ENCODE results near the gene POLR2C.
A peak's percentile ranks its signal among the peaks of the same experiment; 100 is the strongest.

Gene POLR2C

GRCh38 chr16:57447186-57447962, 15.1 kb upstream of the POLR2C start, which contains the start of the genes CIAPIN1 and COQ9:
TSS of gene CIAPIN1 (minus strand) at chr16:57447385. CDS start at chr16:57440928, 6,457 bp downstream.
TSS of gene COQ9 (plus strand) at chr16:57447479. CDS start at chr16:57447506, 27 bp downstream.
- peak; percentile 83 to 91 for DNase-seq (ENCODE audit: low read depth in 2 of 2)

GRCh38 chr16:57452021-57452420, 10.5 kb upstream of the POLR2C start:
- DNase-seq (ENCODE audit: low read depth in 2 of 2): no peak

GRCh38 chr16:57462978-57463362, 491 bp downstream of the POLR2C start:
- DNase-seq (ENCODE audit: low read depth in 2 of 2): no peak

- no peak for DNase-seq (ENCODE audit: low read depth in 2 of 2)
These were observed 2.0 kb downstream of the POLR2C start for GRCh38 chr16:57464523-57464922.

- DNase-seq (ENCODE audit: low read depth in 2 of 2): no peak
These were observed 5.9 kb downstream of the POLR2C start for GRCh38 chr16:57468346-57468745.

- DNase-seq (ENCODE audit: low read depth in 2 of 2): no peak
These were observed 6.6 kb downstream of the POLR2C start for GRCh38 chr16:57469046-57469445.

GRCh38 chr16:57469917-57470470, 7.5 kb downstream of the POLR2C start:
- DNase-seq (ENCODE audit: low read depth in 2 of 2): no peak

GRCh38 chr16:57470711-57471110, 8.2 kb downstream of the POLR2C start:
- no peak for DNase-seq (ENCODE audit: low read depth in 2 of 2)

- DNase-seq (ENCODE audit: low read depth in 2 of 2): no peak
These were observed 8.7 kb downstream of the POLR2C start for GRCh38 chr16:57471209-57471608.

GRCh38 chr16:57471852-57472664, 9.6 kb downstream of the POLR2C start:
- DNase-seq (ENCODE audit: low read depth in 2 of 2): no peak

GRCh38 chr16:57472665-57473060, 10.2 kb downstream of the POLR2C start:
- no peak for DNase-seq (ENCODE audit: low read depth in 2 of 2)

- no peak for DNase-seq (ENCODE audit: low read depth in 2 of 2)
These were observed 10.8 kb downstream of the POLR2C start for GRCh38 chr16:57473176-57473840.

- DNase-seq (ENCODE audit: low read depth in 2 of 2): no peak
These were observed 11.4 kb downstream of the POLR2C start for GRCh38 chr16:57473906-57474305.

- no peak for DNase-seq (ENCODE audit: low read depth in 2 of 2)
These were observed 12.5 kb downstream of the POLR2C start for GRCh38 chr16:57474671-57475661.

- peak; percentile 32 to 55 for DNase-seq (ENCODE audit: low read depth in 2 of 2)
These were observed 13.3 kb downstream of the POLR2C start for GRCh38 chr16:57475711-57476339.

GRCh38 chr16:57476546-57477410, 14.3 kb downstream of the POLR2C start:
- DNase-seq (ENCODE audit: low read depth in 2 of 2): no peak

- DNase-seq (ENCODE audit: low read depth in 2 of 2): no peak
These were observed 15.2 kb downstream of the POLR2C start for GRCh38 chr16:57477531-57478202.

GRCh38 chr16:57478396-57479204, 16.1 kb downstream of the POLR2C start:
- no peak for DNase-seq (ENCODE audit: low read depth in 2 of 2)
